Heart right ventricle (tissue), 16 donors: Measurements from ENCODE around the gene EFNA1. TPM values are rescaled to one million over a fixed set of nuclear protein-coding genes. Genes with fewer than 3 reads are reported as not detected.

ENCODE experiments used
- ATAC-seq, 8 donors: fragments of 200-7000 bp; cut with Tn5 transposase; one replicate each; pipeline ENCODE4 v1.9.1; 2020; ENCODE audit warnings: mild to moderate bottlenecking in 8 of 8, moderate library complexity in 8 of 8, moderate number of reproducible peaks in 1 of 8
- DNase-seq, 2 donors: peaks; one replicate each; pipeline ENCODE4 v3.0.0-alpha.2; 2020
- H3K27ac ChIP-seq, 10 donors: fragments of 200-600 bp; sonication (generic) in 2 of 10; one replicate each; pipeline versions ENCODE4 v1.5.0 to v1.8.0; 2020 to 2022; ENCODE audit warnings: mild to moderate bottlenecking in 3 of 10
- H3K27me3 ChIP-seq, 7 donors: fragments of 200-600 bp; one replicate each; pipeline ENCODE4 v1.8.0; 2021 to 2022; ENCODE audit warnings: mild to moderate bottlenecking in 2 of 7
- H3K36me3 ChIP-seq, 9 donors: fragments of 200-600 bp; sonication (generic) in 1 of 9; one replicate each; pipeline versions ENCODE4 v1.5.0 to v1.8.0; 2020 to 2022; ENCODE audit warnings: mild to moderate bottlenecking in 2 of 9
- H3K4me1 ChIP-seq, 9 donors: fragments of 200-600 bp; sonication (generic) in 1 of 9; one replicate each; pipeline versions ENCODE4 v1.5.0 to v1.8.0; 2020 to 2022; ENCODE audit warnings: mild to moderate bottlenecking in 4 of 9
- H3K4me3 ChIP-seq, 10 donors: fragments of 200-600 bp; sonication (generic) in 2 of 10; one replicate each; pipeline versions ENCODE4 v1.5.0 to v1.8.0; 2020 to 2022; ENCODE audit warnings: mild to moderate bottlenecking in 7 of 10, moderate library complexity in 2 of 10
- H3K9me3 ChIP-seq, 11 donors: fragments of 200-600 bp in 10 of 11; sonication (generic) in 2 of 11; one replicate each; pipeline versions ENCODE4 v1.5.0 to v1.8.0; 2013 to 2022; ENCODE audit warnings: mild to moderate bottlenecking in 2 of 11, control low read depth in 1 of 11, moderate library complexity in 1 of 11
- WGBS, 2 donors: extraction: QIAGEN DNeasy Blood & Tissue Kit; methylation state at CpG; one replicate each; pipeline ENCODE4 v1.1.7; 2013; ENCODE audit warnings: inconsistent platforms in 1 of 2; 5-methylcytosine and 5-hydroxymethylcytosine counted together
- intact Hi-C, 10 donors: fragments of 100-400 bp; cut with DNase I; formaldehyde crosslinking; loops; one replicate each; pipeline versions ENCODE4 v1.11.1 to v1.14.2; 2022
- polyA plus RNA-seq, 2 donors: library from polyadenylated mRNA; stranded (reverse); fragments of 200-250 nt; gene quantifications; one replicate each; pipeline ENCODE4 v1.2.3, GENCODE V29; 2013
- total RNA-seq, 10 donors: library from RNA; stranded (reverse); fragmentation: NEBNext Ultra II Directional in 3 of 10; extraction: Animal tissue kit (Norgen Biotek cat#: 25700) in 3 of 10; gene quantifications; one replicate each; pipeline versions ENCODE4 v1.2.1 to v1.2.4, GENCODE V29; 2021 to 2023
- TF ChIP-seq, protein P1 (sequence below), 9 donors: fragments of 200-600 bp; sonication (generic) in 2 of 9; IDR thresholded peaks; one replicate each; pipeline versions ENCODE4 v1.5.0 to v1.8.0; 2021 to 2022; ENCODE audit warnings: antibody characterized with exemption in 9 of 9, mild to moderate bottlenecking in 5 of 9, moderate library complexity in 1 of 9
- donor health status: Arrhythmogenic right ventricular cardiomyopathy.
- donor health status: ischemic (EF 13 %, LVEDD 7.1; RV severe dilation, severe dysfunction).
- donor health status: healthy with polysubstance abuse.
- donor health status: DM: no; HTN: yes; CAD: no.
- donor health status: DM: no; HTN: no; CAD: no.
- donor health status: ischemic (EF 25% LVEDD 6.9; RV normal size, moderate dysfunction).
- donor health status: ischemic (EF 25% LVEDD 5.7; RV mildly dilated, moderate dysfunction).
- donor health status: healthy.
- donor health status: DM: yes; HTN: yes; CAD: no.
- donor health status: Ischemic cardiomyopathy.
- donor health status: ischemic (EF 35%, LVEDD 5.7; RV mildly dilated, moderate dysfunction).
- donor health status: nonischemic (EF 11% LVEDD 7.7; RV severe dilation, severe dysfunction).
- donor health status: DM: yes; HTN: yes; CAD: no.
- donor health status: PGD.
- donor health status: ischemic (EF 29% LVEDD 5.4; RV normal size, mild dysfunction).
- donor health status: nonischemic (EF 23%, LVEDD 6.1; RV moderate dilation, normal function).

Gene EFNA1
- total and polyA plus RNA-seq, 12 donors: 28.9 to 104 (median 37.2) TPM

DNA sequence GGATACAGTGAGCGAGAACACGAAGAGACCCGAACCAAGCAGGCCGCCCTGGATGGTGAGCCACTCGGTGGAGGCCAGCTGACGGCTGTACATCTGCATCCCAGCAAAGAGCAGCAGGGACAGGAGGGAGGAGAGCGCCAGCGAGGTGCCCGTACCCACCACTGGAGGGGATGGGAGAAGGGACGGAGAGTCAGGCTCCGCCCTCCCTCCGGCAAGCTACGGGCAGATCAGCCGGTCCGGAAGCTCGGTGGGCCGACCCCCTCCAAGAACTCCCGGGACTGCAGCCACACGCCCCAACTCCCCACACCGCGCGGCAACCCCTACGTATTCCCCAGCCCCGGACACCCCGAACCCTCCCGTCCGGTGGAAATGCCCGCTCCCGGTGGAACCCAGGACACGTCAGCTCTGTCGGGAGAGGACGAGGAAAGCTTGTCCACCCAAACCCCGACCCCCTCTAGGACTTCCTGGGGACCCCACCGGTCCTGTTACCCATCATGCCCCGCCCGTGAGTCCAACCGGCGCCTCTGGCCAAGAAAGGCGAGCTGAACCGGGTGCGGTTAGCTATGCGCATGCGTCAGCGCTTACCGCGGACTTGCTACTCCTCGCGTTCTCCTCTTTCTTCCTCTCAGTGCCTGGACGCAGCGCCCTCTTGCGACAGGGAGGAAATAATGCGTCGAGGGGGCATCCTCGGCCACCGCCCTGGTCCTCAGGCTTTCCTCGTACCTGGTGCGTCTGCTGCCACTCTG, 45.2 kb downstream of the EFNA1 start, which contains the start of gene KRTCAP2:
Gene KRTCAP2 (minus strand): TSS at position 573 of the 746 bp plus-strand sequence. CDS start 80 bp downstream, at position 493.
- peaks cover 7 to 28% (median 19%) of the 10 kb centered on the region in 7 donors for H3K27me3 ChIP-seq
- H3K9me3 ChIP-seq: no peaks in the 10 kb centered on the region
- H3K4me1 ChIP-seq: peaks cover 5 to 47% (median 24%) of the 10 kb centered on the region in 9 donors
- H3K4me3 ChIP-seq: peak within 1 kb of the TSS; percentile 63 to 95 (median 78)
- intact Hi-C loops: loop anchor here in 2 of 10 donors (5.0 to 10.0 kb wide), 2 partner anchors 36 to 52 kb away; partner anchors contain the start of gene SLC50A1 (in 1 of the 2)
- TF ChIP-seq, protein P1, sequence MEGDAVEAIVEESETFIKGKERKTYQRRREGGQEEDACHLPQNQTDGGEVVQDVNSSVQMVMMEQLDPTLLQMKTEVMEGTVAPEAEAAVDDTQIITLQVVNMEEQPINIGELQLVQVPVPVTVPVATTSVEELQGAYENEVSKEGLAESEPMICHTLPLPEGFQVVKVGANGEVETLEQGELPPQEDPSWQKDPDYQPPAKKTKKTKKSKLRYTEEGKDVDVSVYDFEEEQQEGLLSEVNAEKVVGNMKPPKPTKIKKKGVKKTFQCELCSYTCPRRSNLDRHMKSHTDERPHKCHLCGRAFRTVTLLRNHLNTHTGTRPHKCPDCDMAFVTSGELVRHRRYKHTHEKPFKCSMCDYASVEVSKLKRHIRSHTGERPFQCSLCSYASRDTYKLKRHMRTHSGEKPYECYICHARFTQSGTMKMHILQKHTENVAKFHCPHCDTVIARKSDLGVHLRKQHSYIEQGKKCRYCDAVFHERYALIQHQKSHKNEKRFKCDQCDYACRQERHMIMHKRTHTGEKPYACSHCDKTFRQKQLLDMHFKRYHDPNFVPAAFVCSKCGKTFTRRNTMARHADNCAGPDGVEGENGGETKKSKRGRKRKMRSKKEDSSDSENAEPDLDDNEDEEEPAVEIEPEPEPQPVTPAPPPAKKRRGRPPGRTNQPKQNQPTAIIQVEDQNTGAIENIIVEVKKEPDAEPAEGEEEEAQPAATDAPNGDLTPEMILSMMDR (IDR thresholded peaks at IDR 0.05): peak; percentile 93 to 98 (median 95)
- DNase-seq (peak; percentile 94 to 96), ATAC-seq (peak; percentile 85 to 92 (median 90))
- H3K36me3 ChIP-seq: peaks cover 0 to 35% (median 12%) of the 10 kb centered on the region in 9 donors
- H3K27ac ChIP-seq: peak within 1 kb of the TSS; percentile 72 to 98 (median 94)
- whole genome bisulfite sequencing, 2 donors: 1% methylated on average over 57 of the region's 57 CpGs

DNA sequence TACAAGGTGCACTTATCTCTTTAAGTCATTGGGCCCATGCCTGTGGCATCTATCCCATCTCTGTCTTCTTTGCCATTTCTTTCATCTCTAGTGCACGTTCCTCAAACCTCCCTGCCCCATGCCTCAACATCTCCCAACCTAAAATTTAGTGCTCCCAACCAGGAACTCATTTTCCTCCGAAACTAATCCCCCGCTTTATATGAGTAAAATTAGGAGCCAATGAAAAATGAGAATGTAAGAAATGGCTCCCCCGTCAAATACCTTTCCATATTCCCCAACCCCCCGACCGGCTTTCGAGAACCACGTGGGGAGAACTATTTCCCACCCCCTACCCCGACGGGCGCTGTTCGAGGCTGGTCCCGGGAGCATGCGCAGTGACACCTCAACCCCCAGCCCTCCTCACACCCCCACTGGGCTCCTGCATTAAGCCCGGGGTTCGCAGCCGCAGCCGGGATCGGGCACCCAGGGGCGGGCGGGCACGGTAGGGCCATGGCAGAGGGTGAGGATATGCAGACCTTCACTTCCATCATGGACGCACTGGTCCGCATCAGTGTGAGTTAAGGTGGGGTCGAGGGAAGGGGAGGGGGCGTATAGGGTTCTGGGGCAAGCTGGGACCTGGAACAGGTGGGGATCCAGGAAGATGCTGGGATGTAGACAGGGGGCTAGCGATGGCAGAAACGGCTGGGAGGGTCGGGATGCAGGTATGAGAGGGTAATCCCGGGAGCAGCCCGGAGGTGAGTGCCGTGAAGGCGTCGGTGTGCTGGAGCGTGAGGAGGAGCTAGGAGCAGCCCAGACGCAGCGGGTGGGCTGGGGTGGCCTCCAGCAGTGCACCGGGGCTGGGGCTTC, 46.0 kb downstream of the EFNA1 start, which contains the start of gene TRIM46:
Gene TRIM46 (plus strand): TSS at position 372 of the 846 bp plus-strand sequence. CDS start 118 bp downstream, at position 490.
- H3K27me3 ChIP-seq: peaks cover 7 to 28% (median 19%) of the 10 kb centered on the region in 7 donors
- DNase-seq (no peak), ATAC-seq (no peak)
- H3K9me3 ChIP-seq: no peaks in the 10 kb centered on the region
- peaks cover 0 to 32% (median 12%) of the 10 kb centered on the region in 9 donors for H3K36me3 ChIP-seq
- WGBS, 2 donors: 2 to 3% methylated on average over 38 of the region's 38 CpGs
- peak within 1 kb of the TSS; percentile 63 to 95 (median 78) for H3K4me3 ChIP-seq
- intact Hi-C loops: loop anchor here in 2 of 10 donors (5.0 to 10.0 kb wide), 2 partner anchors 36 to 51 kb away; partner anchors contain the start of gene SLC50A1 (in 1 of the 2)
- H3K4me1 ChIP-seq: peaks cover 5 to 47% (median 24%) of the 10 kb centered on the region in 9 donors
- TF ChIP-seq, protein P1 (IDR thresholded peaks at IDR 0.05): peak in 5 of 9 donors; percentile 3 to 34 (median 14)
- peak within 1 kb of the TSS; percentile 72 to 98 (median 94) for H3K27ac ChIP-seq

DNA sequence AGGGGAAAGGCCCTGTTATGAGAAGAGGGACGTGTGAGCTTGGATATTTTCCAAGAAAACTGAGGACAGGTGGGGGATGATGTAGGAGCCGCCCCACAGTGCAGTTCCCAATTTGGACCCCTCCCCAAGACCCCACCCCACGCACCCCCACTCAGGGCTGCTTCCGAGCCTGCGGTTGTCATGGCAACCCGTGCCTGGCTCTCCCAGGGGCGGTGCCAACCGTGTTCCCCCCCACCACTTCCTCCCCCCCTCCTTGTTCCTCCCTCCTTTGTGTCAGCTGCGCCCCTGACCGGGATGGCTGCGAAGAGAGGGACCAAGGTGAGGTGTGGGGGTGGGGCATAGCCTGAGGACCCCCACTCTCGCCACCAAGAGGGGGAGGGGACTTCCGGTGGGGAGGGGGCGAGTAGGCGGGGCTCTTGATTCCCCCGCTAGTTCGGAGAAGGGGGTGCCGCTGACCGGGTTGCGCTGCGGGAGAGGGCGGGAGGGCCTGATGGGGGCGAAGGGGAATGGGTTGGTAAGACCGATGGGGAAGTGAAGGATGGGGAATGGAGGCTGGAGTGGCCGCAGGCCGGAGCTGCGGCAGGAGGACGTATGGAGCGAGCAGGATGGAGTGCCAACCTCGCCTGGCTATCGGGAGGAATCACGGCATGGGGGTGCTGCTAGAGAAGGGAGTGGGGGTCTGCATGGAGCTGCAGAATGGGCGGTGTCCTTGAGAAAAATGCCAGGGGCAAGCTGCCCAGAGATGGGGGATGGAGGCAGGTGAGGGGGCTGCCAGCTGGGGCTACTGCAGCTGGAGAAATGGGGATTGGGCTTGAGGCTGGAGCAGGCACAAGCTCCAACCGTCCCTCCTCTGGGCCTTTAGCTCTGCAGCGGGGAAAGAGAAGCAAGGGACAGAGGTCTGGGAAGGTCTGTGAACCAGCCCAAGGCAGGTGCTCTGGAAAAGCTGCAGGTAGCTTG, 46.9 kb downstream of the EFNA1 start:
- Histone ChIP-seq H3K36me3 (peaks cover 0 to 23% (median 3%) of the 10 kb centered on the region in 9 donors), H3K4me3 (peak overlapping the region in 2 of 10 donors; percentile 1 to 63), H3K27me3 (peaks cover 7 to 28% (median 19%) of the 10 kb centered on the region in 7 donors), H3K27ac (peak overlapping the region in 1 of 10 donors; percentile 50), H3K9me3 (no peaks in the 10 kb centered on the region), H3K4me1 (peaks cover 5 to 47% (median 24%) of the 10 kb centered on the region in 9 donors)
- TF ChIP-seq, protein P1 (IDR thresholded peaks at IDR 0.05): no peak
- WGBS, 2 donors: 5 to 9% methylated on average over 34 to 35 of the region's 35 CpGs
- peak in 1 of 2 donors; percentile 3 for DNase-seq
- intact Hi-C loops: loop anchor here in 4 of 10 donors (5.0 to 10.0 kb wide), 4 partner anchors 37 to 53 kb away; partner anchors contain the start of gene SLC50A1 (in 1 of the 4)
- ATAC-seq: no peak
